Measurements from ENCODE around the gene BRIX1.
"Not testable (repeated sequence)": the region's sequence is repeated elsewhere in the genome, so short reads cannot be mapped to it uniquely, and the experiment has no call there.

Gene BRIX1

GRCh38 chr5:34959323-34959722 is 43.8 kb downstream of the BRIX1 start:
- CTCF ChIA-PET, result interaction anchor here (0.8 kb wide), 1 partner anchor 15 kb away, joined by 3 read pairs; no protein-coding TSS in a partner anchor
- DNase-seq (ENCODE audit: extremely low spot score), result no peak
- POLR2A ChIA-PET, result no interaction called here
- no peak for TF ChIP-seq FOXM1 (IDR thresholded peaks at IDR 0.05; ENCODE audit: borderline replicate concordance)
- TF ChIP-seq L3MBTL2 (conservative IDR thresholded peaks at IDR 0.05), result no peak
- no peak for TF ChIP-seq SUZ12 (IDR thresholded peaks at IDR 0.05)
- no peak for TF ChIP-seq TARDBP (IDR thresholded peaks at IDR 0.05)
- TF ChIP-seq ARNT (IDR thresholded peaks at IDR 0.05), result no peak
- TF ChIP-seq NFRKB (IDR thresholded peaks at IDR 0.05), result no peak
- no peak for TF ChIP-seq ELF4 (IDR thresholded peaks at IDR 0.05)
- TF ChIP-seq PKNOX1 (IDR thresholded peaks at IDR 0.05), result no peak
- TF ChIP-seq FOXA1 (IDR thresholded peaks at IDR 0.05), result no peak
- TF ChIP-seq BHLHE40 (IDR thresholded peaks at IDR 0.05; ENCODE audit: borderline replicate concordance), result no peak
- TF ChIP-seq CTBP1 (IDR thresholded peaks at IDR 0.05; ENCODE audit: borderline replicate concordance), result no peak
- no peak for TF ChIP-seq FOXK2 (IDR thresholded peaks at IDR 0.05)
- TF ChIP-seq ZNF384 (IDR thresholded peaks at IDR 0.05), result no peak
- TF ChIP-seq LEF1 (IDR thresholded peaks at IDR 0.05; ENCODE audit: borderline replicate concordance), result no peak
- TF ChIP-seq SP1 (IDR thresholded peaks at IDR 0.05), result no peak
- TF ChIP-seq HDGF (IDR thresholded peaks at IDR 0.05; ENCODE audit: borderline replicate concordance), result no peak

- DNase-seq (ENCODE audit: extremely low spot score), result no peak
- CTCF ChIA-PET, result no interaction called here
- POLR2A ChIA-PET, result no interaction called here
- no peak for TF ChIP-seq HDGF (IDR thresholded peaks at IDR 0.05; ENCODE audit: borderline replicate concordance)
- TF ChIP-seq ARNT (IDR thresholded peaks at IDR 0.05), result no peak
- TF ChIP-seq BHLHE40 (IDR thresholded peaks at IDR 0.05; ENCODE audit: borderline replicate concordance), result no peak
- TF ChIP-seq SUZ12 (IDR thresholded peaks at IDR 0.05), result no peak
- no peak for TF ChIP-seq FOXK2 (IDR thresholded peaks at IDR 0.05)
- TF ChIP-seq SP1 (IDR thresholded peaks at IDR 0.05), result no peak
- TF ChIP-seq FOXM1 (IDR thresholded peaks at IDR 0.05; ENCODE audit: borderline replicate concordance), result no peak
- no peak for TF ChIP-seq L3MBTL2 (conservative IDR thresholded peaks at IDR 0.05)
- TF ChIP-seq NFRKB (IDR thresholded peaks at IDR 0.05), result no peak
- TF ChIP-seq PKNOX1 (IDR thresholded peaks at IDR 0.05), result no peak
- TF ChIP-seq ZNF384 (IDR thresholded peaks at IDR 0.05), result no peak
- TF ChIP-seq LEF1 (IDR thresholded peaks at IDR 0.05; ENCODE audit: borderline replicate concordance), result no peak
- no peak for TF ChIP-seq FOXA1 (IDR thresholded peaks at IDR 0.05)
- no peak for TF ChIP-seq ELF4 (IDR thresholded peaks at IDR 0.05)
- TF ChIP-seq TARDBP (IDR thresholded peaks at IDR 0.05), result no peak
- no peak for TF ChIP-seq CTBP1 (IDR thresholded peaks at IDR 0.05; ENCODE audit: borderline replicate concordance)
Observed at GRCh38 chr5:34967540-34967939, 52.0 kb downstream of the BRIX1 start.

- ChIA-PET CTCF (no interaction called here), POLR2A (no interaction called here)
- DNase-seq (ENCODE audit: extremely low spot score), result no peak
- TF ChIP-seq TARDBP (IDR thresholded peaks at IDR 0.05), result no peak
- no peak for TF ChIP-seq FOXK2 (IDR thresholded peaks at IDR 0.05)
Observed at GRCh38 chr5:34968258-34968657, 52.7 kb downstream of the BRIX1 start.

- ChIA-PET CTCF (no interaction called here), POLR2A (no interaction called here)
- TF ChIP-seq SP1 (IDR thresholded peaks at IDR 0.05) (no peak), ARNT (IDR thresholded peaks at IDR 0.05) (no peak), FOXA1 (IDR thresholded peaks at IDR 0.05) (no peak), NFRKB (IDR thresholded peaks at IDR 0.05) (no peak), L3MBTL2 (conservative IDR thresholded peaks at IDR 0.05) (no peak), FOXM1 (IDR thresholded peaks at IDR 0.05; ENCODE audit: borderline replicate concordance) (no peak), BHLHE40 (IDR thresholded peaks at IDR 0.05; ENCODE audit: borderline replicate concordance) (no peak), PKNOX1 (IDR thresholded peaks at IDR 0.05) (no peak), ZNF384 (IDR thresholded peaks at IDR 0.05) (no peak), HDGF (IDR thresholded peaks at IDR 0.05; ENCODE audit: borderline replicate concordance) (no peak), CTBP1 (IDR thresholded peaks at IDR 0.05; ENCODE audit: borderline replicate concordance) (no peak), TARDBP (IDR thresholded peaks at IDR 0.05) (no peak), SUZ12 (IDR thresholded peaks at IDR 0.05) (no peak), LEF1 (IDR thresholded peaks at IDR 0.05; ENCODE audit: borderline replicate concordance) (no peak), FOXK2 (IDR thresholded peaks at IDR 0.05) (no peak), ELF4 (IDR thresholded peaks at IDR 0.05) (no peak)
- DNase-seq (ENCODE audit: extremely low spot score), result no peak
Observed at GRCh38 chr5:34970552-34970951, 55.0 kb downstream of the BRIX1 start.

GRCh38 chr5:34971655-34972054 is 56.1 kb downstream of the BRIX1 start:
- DNase-seq (ENCODE audit: extremely low spot score); CTCF ChIA-PET; POLR2A ChIA-PET: not testable (repeated sequence)

Data from HEK293T (cell line).